ENCODE measurements around the gene AZIN2. TPM values are rescaled to one million over a fixed set of nuclear protein-coding genes. Genes with fewer than 3 reads are reported as not detected.

Gene AZIN2
- total and polyA plus RNA-seq, 2 of the 13 experiments (the other 11 are each of a cell fraction or from before 2014, with no cell fraction given): 1.7 to 3.5 TPM

DNA sequence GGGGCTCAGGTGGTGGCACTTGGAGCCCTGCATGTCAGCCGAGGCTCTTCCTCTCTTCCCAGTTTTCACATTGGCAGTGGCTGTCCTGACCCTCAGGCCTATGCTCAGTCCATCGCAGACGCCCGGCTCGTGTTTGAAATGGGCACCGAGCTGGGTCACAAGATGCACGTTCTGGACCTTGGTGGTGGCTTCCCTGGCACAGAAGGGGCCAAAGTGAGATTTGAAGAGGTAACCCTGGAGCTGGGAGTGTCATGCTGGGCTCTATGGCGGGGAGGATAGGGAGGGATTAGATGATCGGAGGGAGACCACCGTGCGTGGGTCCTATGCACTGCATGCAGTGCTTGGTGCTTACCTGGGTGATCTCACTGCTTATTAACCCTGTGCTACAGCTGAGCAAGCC, 13.5 kb downstream of the AZIN2 start (continued):
- TF ChIP-seq ZBTB33 (CRISPR knock-in tag; IDR thresholded peaks at IDR 0.05) (no peak), ZNF12 (CRISPR knock-in tag; IDR thresholded peaks at IDR 0.05) (no peak), SOX6 (IDR thresholded peaks at IDR 0.05) (no peak), SOX6 (CRISPR knock-in tag; IDR thresholded peaks at IDR 0.05) (no peak), PCBP1 (IDR thresholded peaks at IDR 0.05; ENCODE audit: borderline replicate concordance, low read depth, low read length) (no peak), BCLAF1 (IDR thresholded peaks at IDR 0.05) (no peak)

DNA sequence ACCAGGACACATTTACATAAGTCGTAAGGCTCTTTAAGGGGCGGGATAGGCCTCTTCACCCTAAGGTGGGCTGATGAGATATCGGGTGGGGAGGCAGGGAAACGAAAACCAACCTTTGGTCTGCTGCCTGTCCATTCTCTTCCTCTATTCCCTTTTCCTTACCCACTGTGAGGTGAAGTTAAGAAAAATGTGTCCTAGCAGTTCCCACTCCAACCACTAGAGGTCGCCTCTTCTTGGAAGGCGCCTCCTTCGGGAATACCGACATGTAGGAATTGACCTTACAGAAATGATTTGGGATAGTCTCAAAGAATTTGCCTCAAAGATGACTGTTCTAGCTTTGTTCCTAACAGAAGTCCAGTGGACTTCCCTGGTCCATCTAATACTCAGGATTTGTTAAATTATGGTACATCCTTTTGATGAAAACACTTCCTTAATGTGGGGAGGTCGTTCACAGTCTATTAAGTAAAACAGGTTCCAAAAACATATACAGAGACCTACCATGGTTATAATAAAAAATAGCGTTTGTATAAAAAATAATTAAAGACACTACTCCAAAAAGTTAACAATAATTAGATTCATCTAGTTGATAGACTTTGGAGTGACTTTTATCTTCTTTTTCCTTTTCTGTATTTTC, 14.1 kb downstream of the AZIN2 start:
- H3K4me2 ChIP-seq (ENCODE audit: low read depth, low read length): no peak overlapping the region
- H3K27me3 ChIP-seq (ENCODE audit: control insufficient read depth in 1 of 2, insufficient read depth in 2 of 2, low read length in 2 of 2): no peaks in the 10 kb centered on the region; a peak in 1 of 5 replicates
- H2AFZ ChIP-seq (ENCODE audit: low read length): no peak overlapping the region
- no peak overlapping the region for H3K4me3 ChIP-seq (replicated peaks in 1 of 3; ENCODE audit: insufficient read depth in 1 of 3, low read depth in 2 of 3, low read length in 3 of 3)
- ChIA-PET POLR2A (no interaction called here), CTCF (ENCODE audit: low intra/inter-chr PET ratio, low total read pairs) (no interaction called here)
- H3K4me1 ChIP-seq (ENCODE audit: insufficient read depth, low read length): no peaks in the 10 kb centered on the region
- intact Hi-C loops (cut with micrococcal nuclease; ENCODE audit: unreplicated experiment) (loop anchor here (1.0 kb wide), 1 partner anchor 32 kb away; no protein-coding TSS in a partner anchor), in situ Hi-C loops (cut with HindIII; ENCODE audit: extremely low pct_ligation_motif_present, low pct_unique_long_range_greater_than_20kb) (no loop called here)
- WGBS (ENCODE audit: low lambda C conversion rate): 16% methylated on average over 10 of the region's 10 CpGs
- BruUV-seq (replicated peaks): no TSS peak
- peak; percentile 37 for DNase-seq (ENCODE audit: low spot score)
- H3K36me3 ChIP-seq (replicated peaks in 1 of 2; ENCODE audit: control insufficient read depth in 1 of 2, insufficient read depth in 2 of 2, low read length in 2 of 2): peaks cover 0 to 2% of the 10 kb centered on the region in 2 experiments; a peak in 1 of 5 replicates
- no peaks in the 10 kb centered on the region for H3K79me2 ChIP-seq (ENCODE audit: insufficient read depth, low read length)
- FAIRE-seq: peak; percentile 86
- H3K9me3 ChIP-seq (ENCODE audit: low read length): no peaks in the 10 kb centered on the region
- no peak overlapping the region for H3K27ac ChIP-seq (ENCODE audit: extremely low read length, insufficient read depth, low read length)
- peak; percentile 62 for ATAC-seq
- no peak overlapping the region for H3K9ac ChIP-seq (ENCODE audit: insufficient read depth, low read depth, low read length)
- TF ChIP-seq TEAD3 (CRISPR knock-in tag; optimal IDR thresholded peaks at IDR 0.05; ENCODE audit: borderline replicate concordance) (peak; percentile 40), ZNF282 (IDR thresholded peaks at IDR 0.05; ENCODE audit: partially characterized antibody) (no peak), IRF2 (CRISPR knock-in tag; IDR thresholded peaks at IDR 0.05) (0 out of 2 replicates have a peak, but pooled peaks have one; percentile 43), SMC3 (IDR thresholded peaks at IDR 0.05; ENCODE audit: low read length) (peak; percentile 52; the same call in 1 of the 2 replicates), HMGA1 (CRISPR knock-in tag; conservative IDR thresholded peaks at IDR 0.05) (no peak), CENPBD1 (CRISPR knock-in tag; IDR thresholded peaks at IDR 0.05; ENCODE audit: borderline replicate concordance, low read depth) (no peak), RAD21 (CRISPR knock-in tag; IDR thresholded peaks at IDR 0.05) (0 out of 2 replicates have a peak, but pooled peaks have one; percentile 23), ZMAT3 (CRISPR knock-in tag; conservative IDR thresholded peaks at IDR 0.05) (no peak), CTCF (CRISPR knock-in tag; IDR thresholded peaks at IDR 0.05) (peak; percentile 79), STAG1 (CRISPR knock-in tag; IDR thresholded peaks at IDR 0.05) (peak; percentile 52; the same call in 1 of the 2 replicates)
- no peaks in the 10 kb centered on the region for H4K20me1 ChIP-seq (ENCODE audit: insufficient read depth, low read length)

Measured in HepG2 (cell line).